Measurements from ENCODE around the gene EFR3B. TPM values are rescaled to one million over a fixed set of nuclear protein-coding genes. Genes with fewer than 3 reads are reported as not detected.

The EFR3B gene
- total RNA-seq, 1 experiment from 2014 or later, result not detected

- ChIA-PET CTCF (no interaction called here), POLR2A (ENCODE audit: unreplicated experiment) (no interaction called here)
- H3K4me1 ChIP-seq (replicated peaks; ENCODE audit: insufficient read depth), result no peaks in the 10 kb centered on the region
- H3K9me2 ChIP-seq (ENCODE audit: insufficient read depth), result no peaks in the 10 kb centered on the region
- TF ChIP-seq CTCF (conservative IDR thresholded peaks at IDR 0.05), result no peak
- TF ChIP-seq EZH2 (IDR thresholded peaks at IDR 0.05; ENCODE audit: low read depth), result no peak
- no peaks in the 10 kb centered on the region for H3F3A ChIP-seq (ENCODE audit: insufficient read depth, low read depth)
- no peak overlapping the region for H3K27ac ChIP-seq
- DNase-seq, result no peak
- H3K27me3 ChIP-seq (ENCODE audit: insufficient read depth, low read depth), result peaks cover 71% of the 10 kb centered on the region
- H4K20me1 ChIP-seq (ENCODE audit: insufficient read depth), result no peaks in the 10 kb centered on the region
- H3K36me3 ChIP-seq (ENCODE audit: low read depth), result no peaks in the 10 kb centered on the region
- BruUV-seq (replicated peaks), result no TSS peak
- H3K4me3 ChIP-seq, result no peak overlapping the region
- H3K79me2 ChIP-seq (ENCODE audit: low read depth), result no peaks in the 10 kb centered on the region
- H3K9me3 ChIP-seq (ENCODE audit: insufficient read depth, low read depth), result no peaks in the 10 kb centered on the region
- intact Hi-C loops (cut with micrococcal nuclease; ENCODE audit: unreplicated experiment), result no loop called here
- H3K4me2 ChIP-seq, result no peak overlapping the region
- H2AFZ ChIP-seq, result no peak overlapping the region
These were observed 109.8 kb downstream of the EFR3B start for GRCh38 chr2:25151718-25152117.

DNA sequence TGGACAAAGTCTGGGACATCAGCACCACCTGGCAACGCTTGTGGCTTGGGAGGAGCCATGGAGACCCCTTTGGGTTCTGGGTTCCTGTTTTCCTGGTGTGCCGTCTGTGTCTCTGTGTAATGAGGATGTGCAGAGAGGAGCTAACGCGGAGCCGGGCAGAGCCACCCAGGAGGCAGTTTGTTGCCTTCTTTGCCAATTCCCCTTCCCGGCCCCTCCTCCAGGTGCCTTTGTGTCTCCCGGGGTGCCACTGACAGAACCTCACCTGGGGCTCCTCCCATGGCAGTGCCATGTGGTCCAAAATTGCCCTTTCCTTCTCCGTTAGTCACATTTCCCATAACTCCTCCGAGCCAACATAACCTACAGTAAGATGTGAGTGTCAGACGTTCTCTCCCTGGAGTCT is 113.5 kb downstream of the EFR3B start:
- peaks cover 63% of the 10 kb centered on the region for H3K27me3 ChIP-seq (ENCODE audit: insufficient read depth, low read depth)
- H3K9me3 ChIP-seq (ENCODE audit: insufficient read depth, low read depth), result no peaks in the 10 kb centered on the region
- POLR2A ChIA-PET (ENCODE audit: unreplicated experiment), result no interaction called here
- H3K36me3 ChIP-seq (ENCODE audit: low read depth), result no peaks in the 10 kb centered on the region
- no peaks in the 10 kb centered on the region for H3K79me2 ChIP-seq (ENCODE audit: low read depth)
- H3F3A ChIP-seq (ENCODE audit: insufficient read depth, low read depth), result no peaks in the 10 kb centered on the region
- BruUV-seq (replicated peaks), result no TSS peak
- no peak overlapping the region for H3K4me3 ChIP-seq
- intact Hi-C loops (cut with micrococcal nuclease; ENCODE audit: unreplicated experiment), result no loop called here
- H2AFZ ChIP-seq, result no peak overlapping the region
- DNase-seq, result no peak
- TF ChIP-seq CTCF (conservative IDR thresholded peaks at IDR 0.05), result no peak
- no peak for TF ChIP-seq EZH2 (IDR thresholded peaks at IDR 0.05; ENCODE audit: low read depth)
- CTCF ChIA-PET, result interaction anchor here (0.6 kb wide), 1 partner anchor 332 kb away, joined by 4 read pairs; no protein-coding TSS in a partner anchor
- no peaks in the 10 kb centered on the region for H3K9me2 ChIP-seq (ENCODE audit: insufficient read depth)
- no peaks in the 10 kb centered on the region for H4K20me1 ChIP-seq (ENCODE audit: insufficient read depth)
- H3K4me2 ChIP-seq, result no peak overlapping the region
- no peak overlapping the region for H3K27ac ChIP-seq
- H3K4me1 ChIP-seq (replicated peaks; ENCODE audit: insufficient read depth), result no peaks in the 10 kb centered on the region

DNA sequence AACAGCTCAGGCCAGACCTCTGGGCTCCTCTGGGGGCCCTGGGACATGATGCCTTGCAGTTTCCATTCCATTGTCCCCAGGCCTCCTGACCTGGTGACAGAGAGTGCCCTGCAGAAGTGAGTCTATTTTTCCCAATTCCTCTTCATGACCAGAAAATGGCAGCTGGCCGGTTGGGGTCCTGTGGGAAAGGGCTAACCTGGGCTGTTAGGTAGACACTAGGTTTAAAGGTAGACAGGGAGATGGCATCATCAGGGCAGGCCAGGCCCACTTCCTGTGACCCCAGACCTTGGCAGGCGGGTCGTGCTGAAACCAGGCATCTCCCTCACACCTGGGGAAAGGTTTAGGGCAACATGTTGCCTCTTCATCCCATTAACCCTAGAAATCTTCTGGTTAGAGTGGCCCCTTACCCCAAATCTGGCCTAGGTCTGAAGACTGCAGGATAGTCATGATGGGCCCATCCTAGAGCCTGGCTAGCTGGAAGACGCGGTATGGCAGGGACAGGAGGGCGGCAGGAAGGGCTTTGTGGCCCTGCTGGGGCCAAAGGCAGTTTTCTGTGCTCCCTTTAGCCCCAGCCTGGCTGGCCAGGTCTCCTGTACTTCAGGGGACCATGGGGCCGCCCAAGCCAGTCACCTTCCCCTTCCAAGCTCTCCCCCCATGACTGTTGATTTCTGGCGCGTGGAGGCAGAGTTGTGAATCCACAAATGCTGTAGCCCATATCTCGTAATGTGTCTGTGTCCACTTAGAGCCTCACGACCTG is 116.4 kb downstream of the EFR3B start:
- intact Hi-C loops (cut with micrococcal nuclease; ENCODE audit: unreplicated experiment), result no loop called here
- no peaks in the 10 kb centered on the region for H3K9me2 ChIP-seq (ENCODE audit: insufficient read depth)
- ChIA-PET CTCF (no interaction called here), POLR2A (ENCODE audit: unreplicated experiment) (no interaction called here)
- H3K4me1 ChIP-seq (replicated peaks; ENCODE audit: insufficient read depth), result no peaks in the 10 kb centered on the region
- H2AFZ ChIP-seq, result no peak overlapping the region
- H3K36me3 ChIP-seq (ENCODE audit: low read depth), result no peaks in the 10 kb centered on the region
- BruUV-seq (replicated peaks), result no TSS peak
- H3K9me3 ChIP-seq (ENCODE audit: insufficient read depth, low read depth), result no peaks in the 10 kb centered on the region
- H3K27ac ChIP-seq, result no peak overlapping the region
- no peak for DNase-seq
- no peaks in the 10 kb centered on the region for H3F3A ChIP-seq (ENCODE audit: insufficient read depth, low read depth)
- H3K4me3 ChIP-seq, result no peak overlapping the region
- no peak overlapping the region for H3K4me2 ChIP-seq
- TF ChIP-seq EZH2 (IDR thresholded peaks at IDR 0.05; ENCODE audit: low read depth) (no peak), CTCF (conservative IDR thresholded peaks at IDR 0.05) (no peak)
- no peaks in the 10 kb centered on the region for H3K79me2 ChIP-seq (ENCODE audit: low read depth)
- no peaks in the 10 kb centered on the region for H4K20me1 ChIP-seq (ENCODE audit: insufficient read depth)
- peaks cover 47% of the 10 kb centered on the region for H3K27me3 ChIP-seq (ENCODE audit: insufficient read depth, low read depth)

All from PC-9 (cell line).